Measurements from ENCODE around the gene CRISP3. TPM values are rescaled to one million over a fixed set of nuclear protein-coding genes. Genes with fewer than 3 reads are reported as not detected.
"Not testable (repeated sequence)": the region's sequence is repeated elsewhere in the genome, so short reads cannot be mapped to it uniquely, and the experiment has no call there.

The CRISP3 gene
- total and polyA plus RNA-seq, 2 of the 8 experiments (the other 6 are each of a cell fraction or from before 2014, with no cell fraction given), result not detected

- 81% methylated on average over 4 of the region's 4 CpGs; no CpG with 5 or more reads in 1 of the 2 experiments for WGBS, 2 experiments (ENCODE audit: extremely low coverage in 1 of 2, insufficient coverage in 1 of 2, insufficient read length in 1 of 2, insufficient replicate concordance in 2 of 2, low coverage in 1 of 2, low lambda C conversion rate in 2 of 2, missing lambda C conversion rate in 1 of 2)
- H3K4me1 ChIP-seq (replicated peaks in 1 of 4; ENCODE audit: control insufficient read depth in 3 of 4, insufficient read depth in 4 of 4, low read length in 3 of 4); H2BK120ac ChIP-seq (replicated peaks; ENCODE audit: low read depth, low read length); H2BK20ac ChIP-seq (ENCODE audit: low read length); H3K4ac ChIP-seq (replicated peaks; ENCODE audit: insufficient read length, low read depth, low read length); H3K18ac ChIP-seq (ENCODE audit: extremely low read depth, low read length); CTCF ChIA-PET (ENCODE audit: partially characterized antibody); H2AK5ac ChIP-seq (ENCODE audit: low read depth, low read length); H3K36me3 ChIP-seq (ENCODE audit: control insufficient read depth in 2 of 4, insufficient read depth in 4 of 4, low read length in 3 of 4); H4K8ac ChIP-seq (ENCODE audit: extremely low read depth, insufficient read depth, low read length); H3K14ac ChIP-seq (ENCODE audit: insufficient read length); FAIRE-seq; H3K23me2 ChIP-seq (ENCODE audit: low read depth, low read length); H3K4me3 ChIP-seq (ENCODE audit: extremely low read depth in 1 of 4, insufficient read depth in 2 of 4, low read depth in 3 of 4, low read length in 4 of 4); H4K5ac ChIP-seq (ENCODE audit: insufficient read length, low read depth, low read length); H3K79me2 ChIP-seq (ENCODE audit: control insufficient read depth in 1 of 2, insufficient read depth in 2 of 2, low read length in 2 of 2); H3K79me1 ChIP-seq (ENCODE audit: low read depth, low read length); POLR2A ChIA-PET (ENCODE audit: partially characterized antibody); H4K91ac ChIP-seq (replicated peaks; ENCODE audit: insufficient read length, low read length); H2BK5ac ChIP-seq (ENCODE audit: low read depth, low read length); H2AFZ ChIP-seq (ENCODE audit: low read length); H2BK15ac ChIP-seq (ENCODE audit: low read length); H3K56ac ChIP-seq (replicated peaks; ENCODE audit: insufficient read length, low read depth, low read length); H3K27ac ChIP-seq (ENCODE audit: low read depth, low read length); H4K20me1 ChIP-seq (replicated peaks in 1 of 2; ENCODE audit: control insufficient read depth in 1 of 2, insufficient read depth in 2 of 2, low read length in 2 of 2); H3K27me3 ChIP-seq (replicated peaks in 1 of 4; ENCODE audit: control insufficient read depth in 3 of 4, extremely low read depth in 1 of 4, insufficient read depth in 3 of 4, low read length in 3 of 4); H3K4me2 ChIP-seq (ENCODE audit: insufficient read depth in 1 of 2, low read depth in 2 of 2, low read length in 2 of 2); H3K9ac ChIP-seq (replicated peaks in 1 of 4; ENCODE audit: extremely low read depth in 1 of 4, low read depth in 3 of 4, low read length in 3 of 4); H3K23ac ChIP-seq (ENCODE audit: insufficient read length); DNase-seq (ENCODE audit: low read depth in 1 of 2, low spot score in 2 of 2); H2BK12ac ChIP-seq (ENCODE audit: low read depth, low read length): not testable (repeated sequence)
- H3K9me3 ChIP-seq (ENCODE audit: insufficient read depth in 2 of 2, low read depth in 1 of 2, low read length in 1 of 2), result peaks cover 8 to 14% of the 10 kb centered on the region in 2 experiments
These were observed 20.3 kb downstream of the CRISP3 start for GRCh38 chr6:49723917-49724316.

Data from H1 (cell line).